HepG2 (cell line): ENCODE measurements around the gene NCOA4. TPM values are rescaled to one million over a fixed set of nuclear protein-coding genes. Genes with fewer than 3 reads are reported as not detected.
A peak's percentile ranks its signal among the peaks of the same experiment; 100 is the strongest.

Experiments
- CHD4 ChIP-seq: fragments of 200-600 bp; sonication (generic); IDR thresholded peaks from 2 replicates; pipeline ENCODE4 v1.7.0; 2017; ENCODE audit warnings: mild to moderate bottlenecking, low read length, borderline replicate concordance
- DPF2 ChIP-seq: sonication (generic); formaldehyde crosslinking; IDR thresholded peaks from 2 replicates; pipeline ENCODE4 v1.4.0; 2020; ENCODE audit warnings: mild to moderate bottlenecking, low read depth, missing genetic modification reagents, borderline replicate concordance
- GATAD2A ChIP-seq: IDR thresholded peaks from 2 replicates; pipeline ENCODE4 v1.6.1; 2016
- HDAC2 ChIP-seq: sonication (generic); formaldehyde crosslinking; IDR thresholded peaks from 2 replicates; pipeline ENCODE4 v1.4.0; 2020; ENCODE audit warnings: missing genetic modification reagents
- HOXA3 ChIP-seq: sonication (generic); formaldehyde crosslinking; IDR thresholded peaks from 2 replicates; pipeline ENCODE4 v1.5.0; 2020; ENCODE audit warnings: missing genetic modification reagents
- NONO ChIP-seq, 2 experiments: fragments of 450-650 bp in 1 of 2; sonication (generic) in 1 of 2; formaldehyde crosslinking in 1 of 2; IDR thresholded peaks in 1 of 2; conservative IDR thresholded peaks in 1 of 2; 2 replicates each; pipeline versions ENCODE4 v1.6.1 to v1.8.0; 2017 to 2022; ENCODE audit warnings: mild to moderate bottlenecking in 1 of 2, missing genetic modification reagents in 1 of 2, moderate library complexity in 1 of 2
- PRPF4 ChIP-seq: fragments of 200-400 bp; formaldehyde crosslinking; IDR thresholded peaks from 2 replicates; pipeline ENCODE4 v1.6.1; 2016; ENCODE audit warnings: low read length, low read depth; ENCODE audit not compliant: poor library complexity, severe bottlenecking
- SATB2 ChIP-seq: sonication (generic); formaldehyde crosslinking; IDR thresholded peaks from 2 replicates; pipeline ENCODE4 v1.5.0; 2020; ENCODE audit warnings: missing genetic modification reagents
- TAF1 ChIP-seq: sonication (generic); formaldehyde crosslinking; IDR thresholded peaks from 2 replicates; pipeline ENCODE4 v1.4.0; 2020; ENCODE audit warnings: missing genetic modification reagents
- TBP ChIP-seq: sonication (generic); formaldehyde crosslinking; IDR thresholded peaks from 2 replicates; pipeline ENCODE4 v1.5.0; 2020; ENCODE audit warnings: missing genetic modification reagents
- ZNF101 ChIP-seq: sonication (generic); formaldehyde crosslinking; IDR thresholded peaks from 2 replicates; pipeline ENCODE4 v1.4.0; 2020; ENCODE audit warnings: mild to moderate bottlenecking, low read depth, missing genetic modification reagents, borderline replicate concordance
- ZNF30 ChIP-seq: sonication (generic); formaldehyde crosslinking; IDR thresholded peaks from 2 replicates; pipeline ENCODE4 v1.5.0; 2020; ENCODE audit warnings: mild to moderate bottlenecking, missing genetic modification reagents
- ZNF501 ChIP-seq: sonication (generic); formaldehyde crosslinking; IDR thresholded peaks from 2 replicates; pipeline ENCODE4 v1.5.1; 2020; ENCODE audit warnings: mild to moderate bottlenecking, moderate library complexity, missing genetic modification reagents
- ZNF556 ChIP-seq: sonication (generic); formaldehyde crosslinking; IDR thresholded peaks from 2 replicates; pipeline ENCODE4 v1.4.0; 2020; ENCODE audit warnings: mild to moderate bottlenecking, missing genetic modification reagents, borderline replicate concordance
- ZNF558 ChIP-seq: sonication (generic); formaldehyde crosslinking; IDR thresholded peaks from 2 replicates; pipeline ENCODE4 v1.9.0; 2022; ENCODE audit warnings: mild to moderate bottlenecking, missing genetic modification reagents, borderline replicate concordance
- ZNF746 ChIP-seq: sonication (generic); formaldehyde crosslinking; IDR thresholded peaks from 2 replicates; pipeline ENCODE4 v1.8.0; 2022; ENCODE audit warnings: mild to moderate bottlenecking, missing genetic modification reagents
- ZNF891 ChIP-seq: sonication (generic); formaldehyde crosslinking; IDR thresholded peaks from 2 replicates; pipeline ENCODE4 v1.5.0; 2020; ENCODE audit warnings: mild to moderate bottlenecking, missing genetic modification reagents
- ZSCAN31 ChIP-seq: sonication (generic); formaldehyde crosslinking; IDR thresholded peaks from 2 replicates; pipeline ENCODE4 v1.5.0; 2020; ENCODE audit warnings: low read depth, mild to moderate bottlenecking, missing genetic modification reagents
- polyA plus RNA-seq, 8 experiments: library from polyadenylated mRNA; depleted of rRNA in 3 of 8; stranded (reverse) in 7 of 8; unstranded in 1 of 8; fragments of >200 nt; fragmentation: Illumina TruSeq in 4 of 8; extraction: Trizol in 4 of 8; gene quantifications; 2 replicates each; pipeline versions ENCODE4 v1.2.1 to v1.2.3, GENCODE V29; 2011 to 2016; ENCODE audit warnings: low read depth in 4 of 8, missing spikeins in 1 of 8, mixed read lengths in 1 of 8; ENCODE audit not compliant: insufficient read depth in 1 of 8
- total RNA-seq, 5 experiments: library from RNA; depleted of rRNA; stranded (reverse); fragments of >200 nt; fragmentation: Illumina TruSeq; extraction: Trizol; gene quantifications; 2 replicates each; pipeline ENCODE4 v1.2.3, GENCODE V29; 2016; ENCODE audit warnings: low read depth in 1 of 5
- TF ChIP-seq, protein P1 (sequence below), 2 experiments: IDR thresholded peaks; 2 replicates each; pipeline ENCODE4 v1.6.1; 2011 to 2012; ENCODE audit warnings: low read length in 2 of 2, borderline replicate concordance in 1 of 2, low read depth in 1 of 2, mild to moderate bottlenecking in 1 of 2, moderate library complexity in 1 of 2
- TF ChIP-seq, protein P2 (sequence below): sonication (generic); formaldehyde crosslinking; IDR thresholded peaks from 2 replicates; pipeline ENCODE4 v1.4.0; 2020; ENCODE audit warnings: missing genetic modification reagents
- TF ChIP-seq, protein P3 (sequence below): sonication (generic); formaldehyde crosslinking; IDR thresholded peaks from 2 replicates; pipeline ENCODE4 v1.4.0; 2020; ENCODE audit warnings: missing genetic modification reagents
- TF ChIP-seq, protein P4 (sequence below): IDR thresholded peaks from 2 replicates; pipeline ENCODE4 v1.6.1; 2018; ENCODE audit warnings: missing genetic modification reagents
- TF ChIP-seq, protein P5 (sequence below): sonication (generic); formaldehyde crosslinking; IDR thresholded peaks from 2 replicates; pipeline ENCODE4 v1.8.0; 2022; ENCODE audit warnings: mild to moderate bottlenecking, missing genetic modification reagents, moderate library complexity

The NCOA4 gene
- total and polyA plus RNA-seq, 2 of the 13 experiments (the other 11 are each of a cell fraction or from before 2014, with no cell fraction given): 306 to 400 TPM

DNA sequence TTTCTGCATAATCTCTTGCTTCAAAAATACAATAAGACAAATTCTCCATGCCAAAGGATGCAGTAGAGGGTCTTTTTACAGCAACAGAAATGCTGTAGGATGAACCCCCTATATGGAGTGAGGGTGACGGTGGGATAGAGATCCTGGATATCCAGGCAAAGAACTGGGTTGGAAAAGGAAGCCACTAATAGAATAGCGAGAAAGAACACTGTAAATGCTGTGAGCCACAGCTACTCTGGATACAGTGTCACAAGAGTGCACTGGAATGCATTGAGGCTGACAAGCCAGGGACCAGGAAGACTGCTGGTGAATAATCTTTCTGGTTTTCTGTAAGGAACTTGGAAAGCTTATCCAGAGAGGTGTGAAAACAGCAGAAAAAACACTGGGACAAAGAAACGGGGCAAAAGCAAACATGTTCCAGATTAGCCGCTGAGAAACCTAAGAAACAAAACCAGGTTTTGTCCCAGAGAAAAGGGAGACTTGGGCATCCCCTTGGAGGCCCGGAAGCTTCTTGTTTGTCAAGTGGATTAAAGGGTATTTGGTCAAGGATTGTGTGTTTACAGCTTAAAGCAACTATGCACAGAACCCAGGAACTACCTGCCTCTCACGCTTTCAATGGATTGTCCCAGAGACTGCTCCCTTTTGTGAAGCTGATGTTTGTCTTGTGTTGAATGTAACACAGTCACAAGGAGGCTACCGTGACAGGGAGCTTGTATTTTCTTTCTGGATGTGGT is 21.8 kb upstream of the NCOA4 start (continued):
- TF ChIP-seq, protein P1, sequence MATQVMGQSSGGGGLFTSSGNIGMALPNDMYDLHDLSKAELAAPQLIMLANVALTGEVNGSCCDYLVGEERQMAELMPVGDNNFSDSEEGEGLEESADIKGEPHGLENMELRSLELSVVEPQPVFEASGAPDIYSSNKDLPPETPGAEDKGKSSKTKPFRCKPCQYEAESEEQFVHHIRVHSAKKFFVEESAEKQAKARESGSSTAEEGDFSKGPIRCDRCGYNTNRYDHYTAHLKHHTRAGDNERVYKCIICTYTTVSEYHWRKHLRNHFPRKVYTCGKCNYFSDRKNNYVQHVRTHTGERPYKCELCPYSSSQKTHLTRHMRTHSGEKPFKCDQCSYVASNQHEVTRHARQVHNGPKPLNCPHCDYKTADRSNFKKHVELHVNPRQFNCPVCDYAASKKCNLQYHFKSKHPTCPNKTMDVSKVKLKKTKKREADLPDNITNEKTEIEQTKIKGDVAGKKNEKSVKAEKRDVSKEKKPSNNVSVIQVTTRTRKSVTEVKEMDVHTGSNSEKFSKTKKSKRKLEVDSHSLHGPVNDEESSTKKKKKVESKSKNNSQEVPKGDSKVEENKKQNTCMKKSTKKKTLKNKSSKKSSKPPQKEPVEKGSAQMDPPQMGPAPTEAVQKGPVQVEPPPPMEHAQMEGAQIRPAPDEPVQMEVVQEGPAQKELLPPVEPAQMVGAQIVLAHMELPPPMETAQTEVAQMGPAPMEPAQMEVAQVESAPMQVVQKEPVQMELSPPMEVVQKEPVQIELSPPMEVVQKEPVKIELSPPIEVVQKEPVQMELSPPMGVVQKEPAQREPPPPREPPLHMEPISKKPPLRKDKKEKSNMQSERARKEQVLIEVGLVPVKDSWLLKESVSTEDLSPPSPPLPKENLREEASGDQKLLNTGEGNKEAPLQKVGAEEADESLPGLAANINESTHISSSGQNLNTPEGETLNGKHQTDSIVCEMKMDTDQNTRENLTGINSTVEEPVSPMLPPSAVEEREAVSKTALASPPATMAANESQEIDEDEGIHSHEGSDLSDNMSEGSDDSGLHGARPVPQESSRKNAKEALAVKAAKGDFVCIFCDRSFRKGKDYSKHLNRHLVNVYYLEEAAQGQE (IDR thresholded peaks at IDR 0.05; ENCODE audit: borderline replicate concordance in 1 of 2, low read depth in 1 of 2, low read length in 2 of 2): peak in 1 of 2 experiments; percentile 54; a peak in 1 of 4 replicates
- TF ChIP-seq, protein P2, sequence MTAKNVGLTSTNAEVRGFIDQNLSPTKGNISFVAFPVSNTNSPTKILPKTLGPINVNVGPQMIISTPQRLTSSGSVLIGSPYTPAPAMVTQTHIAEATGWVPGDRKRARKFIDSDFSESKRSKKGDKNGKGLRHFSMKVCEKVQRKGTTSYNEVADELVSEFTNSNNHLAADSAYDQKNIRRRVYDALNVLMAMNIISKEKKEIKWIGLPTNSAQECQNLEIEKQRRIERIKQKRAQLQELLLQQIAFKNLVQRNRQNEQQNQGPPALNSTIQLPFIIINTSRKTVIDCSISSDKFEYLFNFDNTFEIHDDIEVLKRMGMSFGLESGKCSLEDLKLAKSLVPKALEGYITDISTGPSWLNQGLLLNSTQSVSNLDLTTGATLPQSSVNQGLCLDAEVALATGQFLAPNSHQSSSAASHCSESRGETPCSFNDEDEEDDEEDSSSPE (CRISPR knock-in tag): peak; percentile 46; the same call in 1 of the 2 replicates
- TF ChIP-seq ZNF891 (no peak), TAF1 (CRISPR knock-in tag) (peak; percentile 39; the same call in 1 of the 2 replicates), DPF2 (peak; percentile 94), TBP (CRISPR knock-in tag) (no peak), ZNF556 (peak; percentile 44; the same call in 1 of the 2 replicates), NONO (IDR thresholded peaks at IDR 0.05) (no peak), NONO (CRISPR knock-in tag; conservative IDR thresholded peaks at IDR 0.05) (0 out of 2 replicates have a peak, but pooled peaks have one; percentile 26), ZNF101 (CRISPR knock-in tag) (no peak), HDAC2 (peak; percentile 99), HOXA3 (CRISPR knock-in tag) (peak; percentile 74), PRPF4 (no peak), GATAD2A (CRISPR knock-in tag) (peak; percentile 99), CHD4 (no peak; the same call in 1 of the 2 replicates), ZNF558 (CRISPR knock-in tag) (peak; percentile 70; the same call in 1 of the 2 replicates), ZSCAN31 (CRISPR knock-in tag) (peak; percentile 87; the same call in 1 of the 2 replicates), ZNF501 (CRISPR knock-in tag) (no peak), ZNF746 (CRISPR knock-in tag) (peak; percentile 90), ZNF30 (CRISPR knock-in tag) (no peak), SATB2 (CRISPR knock-in tag) (no peak)
- TF ChIP-seq, protein P3, sequence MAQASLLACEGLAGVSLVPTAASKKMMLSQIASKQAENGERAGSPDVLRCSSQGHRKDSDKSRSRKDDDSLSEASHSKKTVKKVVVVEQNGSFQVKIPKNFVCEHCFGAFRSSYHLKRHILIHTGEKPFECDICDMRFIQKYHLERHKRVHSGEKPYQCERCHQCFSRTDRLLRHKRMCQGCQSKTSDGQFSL (CRISPR knock-in tag): no peak
- TF ChIP-seq, protein P4, sequence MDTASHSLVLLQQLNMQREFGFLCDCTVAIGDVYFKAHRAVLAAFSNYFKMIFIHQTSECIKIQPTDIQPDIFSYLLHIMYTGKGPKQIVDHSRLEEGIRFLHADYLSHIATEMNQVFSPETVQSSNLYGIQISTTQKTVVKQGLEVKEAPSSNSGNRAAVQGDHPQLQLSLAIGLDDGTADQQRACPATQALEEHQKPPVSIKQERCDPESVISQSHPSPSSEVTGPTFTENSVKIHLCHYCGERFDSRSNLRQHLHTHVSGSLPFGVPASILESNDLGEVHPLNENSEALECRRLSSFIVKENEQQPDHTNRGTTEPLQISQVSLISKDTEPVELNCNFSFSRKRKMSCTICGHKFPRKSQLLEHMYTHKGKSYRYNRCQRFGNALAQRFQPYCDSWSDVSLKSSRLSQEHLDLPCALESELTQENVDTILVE: peak; percentile 75; the same call in 1 of the 2 replicates
- TF ChIP-seq, protein P5, sequence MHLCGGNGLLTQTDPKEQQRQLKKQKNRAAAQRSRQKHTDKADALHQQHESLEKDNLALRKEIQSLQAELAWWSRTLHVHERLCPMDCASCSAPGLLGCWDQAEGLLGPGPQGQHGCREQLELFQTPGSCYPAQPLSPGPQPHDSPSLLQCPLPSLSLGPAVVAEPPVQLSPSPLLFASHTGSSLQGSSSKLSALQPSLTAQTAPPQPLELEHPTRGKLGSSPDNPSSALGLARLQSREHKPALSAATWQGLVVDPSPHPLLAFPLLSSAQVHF: no peak
